IMR-90 (cell line): ENCODE data around the gene MREG. TPM values are rescaled to one million over a fixed set of nuclear protein-coding genes. Genes with fewer than 3 reads are reported as not detected.

Source experiments
- ATAC-seq: fragments of 200-7000 bp; cut with Tn5 transposase; 2 replicates; pipeline ENCODE4 v1.9.1; 2020; ENCODE audit warnings: low read depth, mild to moderate bottlenecking, moderate library complexity
- BruUV-seq: library from RNA; stranded (reverse); fragments of 400-500 nt; replicated peaks from 2 replicates; lab custom pipeline; 2021; lab: Mats Ljungman, UMichigan
- CTCF ChIA-PET: fragments of 300-600 bp; formaldehyde crosslinking; extraction: SDS; loops from one replicate; lab custom pipeline; 2021; ENCODE audit warnings: antibody characterized with exemption; lab: Yijun Ruan, JAX
- POLR2A ChIA-PET: fragments of 300-600 bp; sonication (Branson Sonifier 250); formaldehyde crosslinking; loops from one replicate; lab custom pipeline; 2022; ENCODE audit warnings: antibody characterized with exemption; ENCODE audit not compliant: unreplicated experiment; lab: Charles Lee
- DNase-seq: peaks from one replicate; pipeline ENCODE4 v3.0.0; 2013
- H2AFZ ChIP-seq: replicated peaks from 2 replicates; pipeline ENCODE3; 2013; ENCODE audit warnings: low read length, mild to moderate bottlenecking; ENCODE audit not compliant: poor library complexity
- H2AK5ac ChIP-seq: 2 replicates; pipeline ENCODE4 v1.6.1; 2013; ENCODE audit warnings: low read depth, low read length, inconsistent platforms
- H2AK9ac ChIP-seq: replicated peaks from 2 replicates; pipeline ENCODE3; 2013; ENCODE audit warnings: mild to moderate bottlenecking, low read depth, low read length, moderate library complexity; ENCODE audit not compliant: poor library complexity
- H2BK120ac ChIP-seq: 2 replicates; pipeline ENCODE4 v1.6.1; 2013; ENCODE audit warnings: low read depth, low read length, inconsistent platforms
- H2BK15ac ChIP-seq: 3 replicates; pipeline ENCODE4 v1.6.1; 2013; ENCODE audit warnings: low read depth, low read length, inconsistent platforms
- H2BK20ac ChIP-seq: 2 replicates; pipeline ENCODE4 v1.6.1; 2013; ENCODE audit warnings: low read depth, mild to moderate bottlenecking, inconsistent platforms, low read length, moderate library complexity
- H2BK5ac ChIP-seq: 2 replicates; pipeline ENCODE4 v1.6.1; 2013; ENCODE audit warnings: mild to moderate bottlenecking, low read depth, low read length, inconsistent platforms; ENCODE audit not compliant: poor library complexity, severe bottlenecking
- H3K14ac ChIP-seq: replicated peaks from 2 replicates; pipeline ENCODE4 v1.6.1; 2013; ENCODE audit warnings: low read depth, low read length, inconsistent platforms
- H3K18ac ChIP-seq: 2 replicates; pipeline ENCODE4 v1.6.1; 2013; ENCODE audit warnings: low read depth, low read length, control low read depth
- H3K23ac ChIP-seq: 2 replicates; pipeline ENCODE4 v1.6.1; 2013; ENCODE audit warnings: low read depth, low read length, inconsistent platforms
- H3K27ac ChIP-seq: 2 replicates; pipeline ENCODE4 v1.5.1; 2013; ENCODE audit warnings: mild to moderate bottlenecking, control low read depth, low read length; ENCODE audit not compliant: insufficient read depth
- H3K27me3 ChIP-seq: 2 replicates; pipeline ENCODE4 v1.6.1; 2013; ENCODE audit warnings: low read length; ENCODE audit not compliant: control insufficient read depth, insufficient read depth
- H3K36me3 ChIP-seq: 2 replicates; pipeline ENCODE4 v1.6.1; 2013; ENCODE audit warnings: low read length, mixed read lengths; ENCODE audit not compliant: control insufficient read depth, insufficient read depth
- H3K4ac ChIP-seq: 2 replicates; pipeline ENCODE4 v1.6.1; 2013; ENCODE audit warnings: low read depth, low read length, inconsistent platforms
- H3K4me1 ChIP-seq: 2 replicates; pipeline ENCODE4 v1.6.1; 2013; ENCODE audit warnings: low read length, mixed read lengths; ENCODE audit not compliant: control insufficient read depth, insufficient read depth
- H3K4me2 ChIP-seq: 2 replicates; pipeline ENCODE4 v1.6.1; 2013; ENCODE audit warnings: low read depth, mild to moderate bottlenecking, control low read depth, low read length, moderate library complexity
- H3K4me3 ChIP-seq: 2 replicates; pipeline ENCODE4 v1.5.1; 2013; ENCODE audit warnings: low read depth, mild to moderate bottlenecking, control low read depth, low read length, moderate library complexity; ENCODE audit not compliant: insufficient read depth
- H3K56ac ChIP-seq: 2 replicates; pipeline ENCODE4 v1.6.1; 2013; ENCODE audit warnings: low read length, inconsistent platforms; ENCODE audit not compliant: insufficient read depth; ENCODE audit errors: extremely low read depth
- H3K79me1 ChIP-seq, 2 experiments: 2 replicates each; pipeline ENCODE4 v1.6.1; 2013; ENCODE audit warnings: low read length in 2 of 2, inconsistent platforms in 1 of 2, low read depth in 1 of 2
- H3K9ac ChIP-seq: 2 replicates; pipeline ENCODE4 v1.6.1; 2013; ENCODE audit warnings: low read depth, low read length, control low read depth
- H3K9me1 ChIP-seq: 2 replicates; pipeline ENCODE4 v1.6.1; 2013; ENCODE audit warnings: low read length, inconsistent platforms; ENCODE audit not compliant: insufficient read depth
- H3K9me3 ChIP-seq: 2 replicates; pipeline ENCODE4 v1.6.1; 2013; ENCODE audit warnings: low read length; ENCODE audit not compliant: control insufficient read depth, insufficient read depth
- H4K20me1 ChIP-seq: 2 replicates; pipeline ENCODE4 v1.6.1; 2013; ENCODE audit warnings: low read length, inconsistent platforms; ENCODE audit not compliant: insufficient read depth
- H4K5ac ChIP-seq: 2 replicates; pipeline ENCODE4 v1.6.1; 2013; ENCODE audit warnings: mild to moderate bottlenecking, low read depth, low read length, control low read depth
- H4K8ac ChIP-seq, 2 experiments: 2 replicates each; pipeline ENCODE4 v1.6.1; 2013; ENCODE audit warnings: low read depth in 2 of 2, low read length in 2 of 2, control low read depth in 1 of 2, inconsistent platforms in 1 of 2
- H4K91ac ChIP-seq: 2 replicates; pipeline ENCODE4 v1.6.1; 2013; ENCODE audit warnings: low read depth, low read length, inconsistent platforms; ENCODE audit not compliant: insufficient read depth
- BHLHE40 ChIP-seq: fragments of 150-350 bp; IDR thresholded peaks from 2 replicates; pipeline ENCODE4 v1.6.1; 2016; ENCODE audit warnings: mild to moderate bottlenecking, low read depth, low read length
- CEBPB ChIP-seq: IDR thresholded peaks from 2 replicates; pipeline ENCODE4 v1.6.1; 2012; ENCODE audit warnings: low read depth, low read length, improper control_type of control experiment
- CHD1 ChIP-seq: IDR thresholded peaks from 2 replicates; pipeline ENCODE4 v1.6.1; 2012; ENCODE audit warnings: low read depth, low read length, improper control_type of control experiment
- ELK1 ChIP-seq: fragments of 150-350 bp; IDR thresholded peaks from 2 replicates; pipeline ENCODE4 v1.6.1; 2016; ENCODE audit warnings: low read depth, mild to moderate bottlenecking, low read length, moderate library complexity, borderline replicate concordance
- FOS ChIP-seq: fragments of 150-350 bp; IDR thresholded peaks from 2 replicates; pipeline ENCODE4 v1.6.1; 2016; ENCODE audit warnings: low read depth, low read length
- MAFK ChIP-seq: IDR thresholded peaks from 2 replicates; pipeline ENCODE4 v1.6.1; 2012; ENCODE audit warnings: low read depth, low read length, improper control_type of control experiment
- MAZ ChIP-seq: IDR thresholded peaks from 2 replicates; pipeline ENCODE4 v1.6.1; 2012; ENCODE audit warnings: low read depth, mild to moderate bottlenecking, low read length, improper control_type of control experiment, moderate library complexity, borderline replicate concordance
- MXI1 ChIP-seq: IDR thresholded peaks from 2 replicates; pipeline ENCODE4 v1.6.1; 2012; ENCODE audit warnings: low read depth, mild to moderate bottlenecking, low read length, moderate library complexity, borderline replicate concordance
- NFE2L2 ChIP-seq: fragments of 150-350 bp; IDR thresholded peaks from 2 replicates; pipeline ENCODE4 v1.6.1; 2016; ENCODE audit warnings: low read depth, mild to moderate bottlenecking, low read length
- POLR2A ChIP-seq: IDR thresholded peaks from 2 replicates; pipeline ENCODE4 v1.6.1; 2012; ENCODE audit warnings: mild to moderate bottlenecking, low read depth, low read length
- RAD21 ChIP-seq: IDR thresholded peaks from 2 replicates; pipeline ENCODE4 v1.6.1; 2012; ENCODE audit warnings: low read length, improper control_type of control experiment
- RCOR1 ChIP-seq: IDR thresholded peaks from 2 replicates; pipeline ENCODE4 v1.6.1; 2012; ENCODE audit warnings: mild to moderate bottlenecking, low read length, improper control_type of control experiment; ENCODE audit not compliant: insufficient replicate concordance
- RFX5 ChIP-seq: IDR thresholded peaks from 2 replicates; pipeline ENCODE4 v1.8.0; 2012; ENCODE audit warnings: low read depth, mild to moderate bottlenecking, low read length, moderate library complexity
- SMC3 ChIP-seq: fragments of 150-350 bp; IDR thresholded peaks from 2 replicates; pipeline ENCODE4 v1.6.1; 2016; ENCODE audit warnings: low read depth, mild to moderate bottlenecking, antibody characterized with exemption, low read length, moderate library complexity
- USF2 ChIP-seq: fragments of 150-350 bp; IDR thresholded peaks from 2 replicates; pipeline ENCODE4 v1.6.1; 2017; ENCODE audit warnings: mild to moderate bottlenecking, antibody characterized with exemption, low read length, low read depth
- WGBS, 2 experiments: methylation state at CpG; one replicate each; pipeline versions ENCODE4 v1.1.5 to v1.1.7; 2013; ENCODE audit warnings: missing lambda C conversion rate in 2 of 2; ENCODE audit not compliant: insufficient read length in 1 of 2; ENCODE audit errors: extremely low coverage in 2 of 2; 5-methylcytosine and 5-hydroxymethylcytosine counted together
- dilution Hi-C: fragments of 300-500 bp; cut with HindIII; formaldehyde crosslinking; loops from one replicate; pipeline ENCODE4 v1.14.3; 2018; ENCODE audit warnings: low sequenced_read_pairs; ENCODE audit not compliant: unreplicated experiment
- in situ Hi-C: fragments of 300-500 bp; cut with MboI; formaldehyde crosslinking; loops from 3 replicates; pipeline ENCODE4 v1.14.3; 2019; ENCODE audit warnings: low sequenced_read_pairs, inconsistent platforms, mixed read lengths
- intact Hi-C: fragments of 100-400 bp; cut with micrococcal nuclease; formaldehyde crosslinking; loops from 2 replicates; pipeline ENCODE4 v1.10.0; 2022
- polyA plus RNA-seq, 3 experiments: library from polyadenylated mRNA; depleted of rRNA; stranded (reverse); fragments of >200 nt; gene quantifications; 2 replicates each; pipeline ENCODE4 v1.2.3, GENCODE V29; 2012; ENCODE audit warnings: low replicate concordance in 1 of 3
- total RNA-seq: library from RNA; depleted of rRNA; stranded (reverse); fragments of >200 nt; gene quantifications from 2 replicates; pipeline ENCODE4 v1.2.3, GENCODE V29; 2012
- TF ChIP-seq, protein P1 (sequence below): conservative IDR thresholded peaks from 2 replicates; pipeline ENCODE4 v1.5.1; 2012; ENCODE audit warnings: mild to moderate bottlenecking, low read depth, low read length, improper control_type of control experiment

Gene MREG
- total and polyA plus RNA-seq, 2 of the 4 experiments (the other 2 are of a cell fraction) = 1.0 to 1.8 TPM

DNA sequence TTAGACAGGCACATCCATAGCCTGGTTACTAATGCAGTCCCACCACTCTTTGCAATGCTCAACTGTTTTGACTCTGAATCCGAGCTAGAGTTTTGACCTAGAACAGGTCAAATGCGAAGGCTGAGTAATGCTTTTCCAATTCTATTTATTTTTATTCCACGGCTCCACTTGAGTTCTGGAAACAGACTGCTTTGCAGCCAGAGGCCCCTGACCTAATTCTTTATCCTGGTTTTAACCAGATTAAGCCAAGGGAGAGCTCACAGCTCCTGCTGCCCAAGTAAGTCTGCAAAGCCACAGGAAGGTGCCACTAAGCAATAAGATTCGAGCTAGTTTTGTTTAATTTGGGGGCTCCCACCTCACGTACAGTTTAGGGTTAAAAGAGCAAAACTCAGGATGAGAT, 51.4 kb downstream of the MREG start:
- Histone ChIP-seq H3K9me3 (no peaks in the 10 kb centered on the region), H3K18ac (no peak overlapping the region), H3K27me3 (no peaks in the 10 kb centered on the region), H3K27ac (no peak overlapping the region), H3K9ac (no peak overlapping the region), H2BK20ac (no peak overlapping the region), H3K79me1 (no peaks in the 10 kb centered on the region), H2BK120ac (no peak overlapping the region), H2BK15ac (no peak overlapping the region), H2AFZ (no peak overlapping the region), H3K4me3 (no peak overlapping the region), H3K36me3 (no peaks in the 10 kb centered on the region), H4K8ac (no peak overlapping the region), H4K91ac (no peak overlapping the region), H2AK9ac (no peak overlapping the region), H3K4me1 (no peaks in the 10 kb centered on the region), H3K14ac (no peak overlapping the region), H2BK5ac (no peak overlapping the region), H4K20me1 (no peaks in the 10 kb centered on the region), H3K23ac (no peak overlapping the region), H3K56ac (no peak overlapping the region), H3K4me2 (no peak overlapping the region), H4K5ac (no peak overlapping the region), H2AK5ac (no peak overlapping the region), H3K4ac (no peak overlapping the region), H3K9me1 (no peaks in the 10 kb centered on the region; the same call in 1 of the 2 replicates)
- TF ChIP-seq SMC3 (no peak), NFE2L2 (no peak), BHLHE40 (no peak), MXI1 (no peak), ELK1 (no peak), POLR2A (no peak), MAZ (no peak), CHD1 (no peak), CEBPB (no peak), RCOR1 (no peak), RFX5 (no peak), RAD21 (no peak), MAFK (no peak), USF2 (no peak), FOS (no peak)
- TF ChIP-seq, protein P1, sequence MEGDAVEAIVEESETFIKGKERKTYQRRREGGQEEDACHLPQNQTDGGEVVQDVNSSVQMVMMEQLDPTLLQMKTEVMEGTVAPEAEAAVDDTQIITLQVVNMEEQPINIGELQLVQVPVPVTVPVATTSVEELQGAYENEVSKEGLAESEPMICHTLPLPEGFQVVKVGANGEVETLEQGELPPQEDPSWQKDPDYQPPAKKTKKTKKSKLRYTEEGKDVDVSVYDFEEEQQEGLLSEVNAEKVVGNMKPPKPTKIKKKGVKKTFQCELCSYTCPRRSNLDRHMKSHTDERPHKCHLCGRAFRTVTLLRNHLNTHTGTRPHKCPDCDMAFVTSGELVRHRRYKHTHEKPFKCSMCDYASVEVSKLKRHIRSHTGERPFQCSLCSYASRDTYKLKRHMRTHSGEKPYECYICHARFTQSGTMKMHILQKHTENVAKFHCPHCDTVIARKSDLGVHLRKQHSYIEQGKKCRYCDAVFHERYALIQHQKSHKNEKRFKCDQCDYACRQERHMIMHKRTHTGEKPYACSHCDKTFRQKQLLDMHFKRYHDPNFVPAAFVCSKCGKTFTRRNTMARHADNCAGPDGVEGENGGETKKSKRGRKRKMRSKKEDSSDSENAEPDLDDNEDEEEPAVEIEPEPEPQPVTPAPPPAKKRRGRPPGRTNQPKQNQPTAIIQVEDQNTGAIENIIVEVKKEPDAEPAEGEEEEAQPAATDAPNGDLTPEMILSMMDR = no peak
- intact Hi-C loops (no loop called here), dilution Hi-C loops (no loop called here), in situ Hi-C loops (no loop called here)
- WGBS, 2 experiments = 77% methylated on average over 3 of the region's 5 CpGs; no CpG with 5 or more reads in 1 of the 2 experiments
- BruUV-seq = no TSS peak
- DNase-seq = no peak
- ATAC-seq = no peak; the same call in 1 of the 2 replicates
- ChIA-PET POLR2A (no interaction called here), CTCF (interaction anchor here (0.5 kb wide), 1 partner anchor 1529 kb away, joined by 6 read pairs; no protein-coding TSS in a partner anchor)
